SK-N-SH treated with all-trans-retinoic acid at 6 μM for 48 hours (cell line): ENCODE measurements around the gene MGAT3.

ENCODE experiments used
- ARNTL ChIP-seq: fragments of 450-650 bp; formaldehyde crosslinking; IDR thresholded peaks from 2 replicates; pipeline ENCODE4 v1.5.0; 2020; ENCODE audit warnings: low read depth, mild to moderate bottlenecking, moderate library complexity, borderline replicate concordance
- ESRRG ChIP-seq: fragments of 250-450 bp; sonication (Bioruptor Pico); IDR thresholded peaks from 2 replicates; pipeline ENCODE4 v1.6.1; 2021; ENCODE audit warnings: mild to moderate bottlenecking
- TSHZ2 ChIP-seq: fragments of 250-450 bp; sonication (Bioruptor Pico); IDR thresholded peaks from 2 replicates; pipeline ENCODE4 v1.5.0; 2020; ENCODE audit warnings: mild to moderate bottlenecking, moderate library complexity
- ZFP3 ChIP-seq: fragments of 250-450 bp; sonication (Bioruptor Pico); IDR thresholded peaks from 2 replicates; pipeline ENCODE4 v1.5.0; 2020; ENCODE audit warnings: mild to moderate bottlenecking, moderate library complexity

- TF ChIP-seq ESRRG (CRISPR knock-in tag) = no peak
- TF ChIP-seq TSHZ2 (CRISPR knock-in tag) = no peak
- TF ChIP-seq ZFP3 (CRISPR knock-in tag) = no peak
- TF ChIP-seq ARNTL (CRISPR knock-in tag) = no peak
Observed at GRCh38 chr22:39480557-39480956, 23.7 kb downstream of the MGAT3 start.
